Memory B cell (primary cell): Measurements from ENCODE around the gene TMEM134.
"Not testable (repeated sequence)": the region's sequence is repeated elsewhere in the genome, so short reads cannot be mapped to it uniquely, and the experiment has no call there.

ENCODE experiments used
- ATAC-seq: fragments of 150-1000 bp; cut with Tn5 transposase; 2 replicates; pipeline ENCODE4 v1.10.0; 2021; ENCODE audit warnings: low read depth, mild to moderate bottlenecking, moderate library complexity
- DNase-seq, 2 donors: peaks; one replicate each; pipeline ENCODE4 v3.0.0; 2022; ENCODE audit warnings: low spot score in 2 of 2
- H3K27ac Mint-ChIP-seq: one replicate; pipeline ENCODE4 v1.8.0; 2022; ENCODE audit warnings: mild to moderate bottlenecking, moderate library complexity, mixed read lengths
- H3K27me3 Mint-ChIP-seq: one replicate; pipeline ENCODE4 v1.8.0; 2022; ENCODE audit warnings: mixed read lengths
- H3K36me3 Mint-ChIP-seq: one replicate; pipeline ENCODE4 v1.8.0; 2022; ENCODE audit warnings: mild to moderate bottlenecking, mixed read lengths
- H3K4me1 Mint-ChIP-seq: one replicate; pipeline ENCODE4 v1.8.0; 2022; ENCODE audit warnings: mixed read lengths
- H3K4me3 Mint-ChIP-seq: one replicate; pipeline ENCODE4 v1.8.0; 2022; ENCODE audit warnings: mild to moderate bottlenecking, moderate library complexity, mixed read lengths
- H3K9me3 Mint-ChIP-seq: one replicate; pipeline ENCODE4 v1.8.0; 2022; ENCODE audit warnings: mixed read lengths

TMEM134 gene

DNA sequence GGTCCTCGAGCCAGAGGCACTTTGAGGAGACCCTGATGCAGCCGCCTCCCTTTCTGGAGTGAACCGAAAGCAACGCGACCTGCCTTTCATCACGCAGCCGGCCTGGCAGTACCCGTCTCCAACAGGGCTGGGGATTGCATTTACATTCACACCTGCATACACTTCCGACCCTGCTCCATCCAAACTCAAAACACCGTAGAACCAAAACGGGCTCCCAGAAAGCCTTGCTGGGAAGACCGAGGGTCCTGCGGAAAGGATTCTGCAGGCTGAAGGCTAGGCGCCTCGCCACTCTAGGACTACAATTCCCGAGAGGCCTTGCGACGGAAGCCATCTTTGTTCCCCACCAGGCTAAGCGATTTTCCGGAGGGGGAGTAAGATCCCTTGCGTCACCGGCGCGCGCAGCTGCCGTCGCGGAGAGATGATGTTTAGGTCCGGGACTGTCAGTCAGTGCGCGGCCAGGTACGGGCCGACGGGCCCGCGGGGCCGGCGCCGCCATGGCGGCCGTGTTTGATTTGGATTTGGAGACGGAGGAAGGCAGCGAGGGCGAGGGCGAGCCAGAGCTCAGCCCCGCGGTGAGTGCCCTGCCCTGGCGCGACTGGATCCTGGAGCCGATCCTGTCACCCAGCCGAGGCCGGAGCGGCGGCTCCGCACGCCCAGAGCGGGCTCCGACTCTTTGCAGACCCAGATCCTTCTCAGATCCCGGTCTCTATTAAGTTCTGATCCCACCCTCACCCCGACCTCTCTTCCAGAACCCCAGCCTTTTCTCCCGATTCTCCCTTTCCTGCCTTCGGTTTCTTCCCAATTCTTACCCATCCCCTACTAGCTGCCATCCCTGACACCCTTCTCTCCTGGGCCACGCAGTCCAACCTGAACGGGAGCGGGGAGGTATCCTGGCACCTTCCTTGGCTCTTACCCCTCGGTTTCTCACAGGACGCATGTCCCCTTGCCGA, 40.7 kb downstream of the TMEM134 start, which contains the start of gene RPS6KB2:
RPS6KB2 (plus strand) TSS at position 443 of the 950 bp plus-strand sequence; CDS start at position 495, 52 bp downstream.
- Mint-ChIP-seq H3K36me3 (peaks cover 7% of the 10 kb centered on the region), H3K4me1 (peaks cover 21% of the 10 kb centered on the region)

DNA sequence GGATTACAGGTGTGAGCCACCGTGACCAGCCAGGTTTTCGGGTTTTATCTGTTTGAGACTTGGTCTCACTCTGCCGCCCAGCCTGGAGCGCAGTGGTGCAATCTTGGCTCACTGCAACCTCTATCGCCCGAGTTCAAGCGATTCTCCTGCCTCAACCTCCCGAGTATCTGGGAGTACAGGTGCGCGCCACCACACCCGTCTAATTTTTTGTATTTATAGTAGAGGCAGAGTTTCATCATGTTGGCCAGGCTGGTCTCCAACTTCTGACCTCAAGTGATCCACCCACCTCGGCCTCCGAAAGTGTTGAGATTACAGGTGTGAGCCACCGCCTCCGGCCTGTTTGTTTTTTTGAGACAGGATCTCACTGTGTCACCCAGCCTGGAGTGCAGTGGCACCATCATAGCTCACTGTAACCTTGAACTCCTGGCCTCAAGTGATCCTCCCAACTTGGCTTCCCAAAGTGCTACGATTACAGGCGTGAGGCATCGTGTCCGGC, 41.6 kb downstream of the TMEM134 start:
- not testable (repeated sequence) for DNase-seq, H3K27ac Mint-ChIP-seq, H3K9me3 Mint-ChIP-seq, ATAC-seq, H3K27me3 Mint-ChIP-seq, H3K36me3 Mint-ChIP-seq
- H3K4me1 Mint-ChIP-seq, result peaks cover 22% of the 10 kb centered on the region
- H3K4me3 Mint-ChIP-seq, result peak overlapping the region; percentile 97

More for the DNA sequence above, 40.7 kb downstream of the TMEM134 start, which contains the start of gene RPS6KB2:
- Mint-ChIP-seq H3K9me3 (no peaks in the 10 kb centered on the region), H3K27ac (peak within 1 kb of the TSS; percentile 95), H3K27me3 (no peaks in the 10 kb centered on the region), H3K4me3 (peak within 1 kb of the TSS; percentile 97)
- peak; percentile 98 to 100 for DNase-seq
- peak; percentile 91 for ATAC-seq

DNA sequence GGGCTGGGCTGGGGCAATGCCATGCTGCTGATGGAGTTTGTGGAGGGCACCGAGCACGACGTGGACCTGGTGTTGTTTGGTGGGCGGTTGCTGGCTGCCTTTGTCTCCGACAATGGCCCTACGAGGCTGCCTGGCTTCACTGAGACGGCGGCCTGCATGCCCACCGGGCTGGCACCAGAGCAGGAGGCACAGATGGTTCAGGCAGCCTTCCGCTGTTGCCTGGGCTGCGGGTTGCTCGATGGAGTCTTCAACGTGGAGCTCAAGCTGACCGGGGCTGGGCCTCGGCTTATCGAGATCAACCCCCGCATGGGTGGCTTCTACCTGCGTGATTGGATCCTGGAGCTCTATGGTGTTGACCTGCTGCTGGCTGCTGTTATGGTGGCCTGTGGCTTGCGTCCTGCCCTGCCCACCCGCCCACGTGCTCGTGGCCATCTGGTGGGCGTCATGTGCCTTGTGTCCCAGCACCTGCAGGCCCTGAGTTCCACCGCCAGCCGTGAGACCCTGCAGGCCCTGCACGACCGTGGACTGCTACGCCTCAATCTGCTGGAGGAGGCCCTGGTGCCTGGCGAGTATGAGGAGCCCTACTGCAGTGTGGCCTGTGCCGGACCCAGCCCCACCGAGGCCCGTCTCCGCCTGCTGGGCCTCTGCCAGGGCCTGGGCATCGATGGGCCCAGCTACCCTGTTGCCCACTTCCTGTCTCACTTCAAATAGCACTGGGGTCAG, 45.0 kb downstream of the TMEM134 start:
- Mint-ChIP-seq H3K27ac (no peak overlapping the region), H3K36me3 (peaks cover 1% of the 10 kb centered on the region), H3K4me3 (no peak overlapping the region), H3K27me3 (no peaks in the 10 kb centered on the region), H3K4me1 (peaks cover 27% of the 10 kb centered on the region), H3K9me3 (no peaks in the 10 kb centered on the region)
- ATAC-seq (no peak), DNase-seq (no peak)

DNA sequence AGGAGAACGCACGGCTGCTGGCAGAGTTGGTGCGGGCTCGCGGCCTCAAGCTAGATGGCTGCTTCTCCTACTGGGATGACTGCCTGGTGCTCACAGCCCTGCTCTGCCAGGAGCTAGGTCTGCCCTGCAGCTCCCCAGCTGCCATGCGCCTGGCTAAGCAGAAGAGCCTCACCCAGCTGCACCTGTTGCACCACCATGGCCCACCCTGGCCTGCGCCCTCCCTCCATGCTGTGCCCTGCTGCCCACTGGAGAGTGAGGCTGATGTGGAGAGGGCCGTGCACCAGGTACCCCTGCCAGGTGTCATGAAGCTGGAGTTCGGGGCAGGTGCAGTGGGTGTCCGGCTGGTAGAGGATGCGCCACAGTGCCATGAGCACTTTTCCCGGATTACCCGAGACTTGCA, 45.6 kb downstream of the TMEM134 start:
- H3K4me1 Mint-ChIP-seq, result peaks cover 23% of the 10 kb centered on the region
- no peak for DNase-seq
- peaks cover 1% of the 10 kb centered on the region for H3K36me3 Mint-ChIP-seq
- H3K4me3 Mint-ChIP-seq, result no peak overlapping the region
- H3K9me3 Mint-ChIP-seq, result no peaks in the 10 kb centered on the region
- no peaks in the 10 kb centered on the region for H3K27me3 Mint-ChIP-seq
- no peak for ATAC-seq
- H3K27ac Mint-ChIP-seq, result no peak overlapping the region

DNA sequence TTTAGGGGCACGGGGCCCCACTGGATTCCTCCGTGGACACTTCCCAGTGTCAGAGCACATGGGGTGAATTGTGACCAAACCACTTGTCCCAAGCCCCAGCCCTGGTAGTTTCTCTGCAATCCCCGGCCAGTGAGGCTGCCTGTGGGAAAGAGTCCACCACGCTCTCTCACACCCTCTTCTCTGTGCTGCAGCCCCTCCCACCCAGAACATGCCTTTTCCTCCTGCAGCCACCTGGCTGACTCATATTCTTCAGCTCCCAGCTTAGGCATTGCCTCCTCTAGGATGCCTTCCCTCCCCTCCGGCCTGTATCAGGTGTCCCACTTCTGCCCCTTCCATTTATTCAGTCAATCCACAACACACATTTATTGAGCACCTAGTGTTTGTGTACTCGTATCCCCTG, 46.2 kb downstream of the TMEM134 start:
- H3K9me3 Mint-ChIP-seq, result no peaks in the 10 kb centered on the region
- H3K27me3 Mint-ChIP-seq, result no peaks in the 10 kb centered on the region
- DNase-seq, result no peak
- ATAC-seq, result no peak
- peak overlapping the region; percentile 33 for H3K4me3 Mint-ChIP-seq
- peaks cover 27% of the 10 kb centered on the region for H3K4me1 Mint-ChIP-seq
- peaks cover 1% of the 10 kb centered on the region for H3K36me3 Mint-ChIP-seq
- H3K27ac Mint-ChIP-seq, result no peak overlapping the region

DNA sequence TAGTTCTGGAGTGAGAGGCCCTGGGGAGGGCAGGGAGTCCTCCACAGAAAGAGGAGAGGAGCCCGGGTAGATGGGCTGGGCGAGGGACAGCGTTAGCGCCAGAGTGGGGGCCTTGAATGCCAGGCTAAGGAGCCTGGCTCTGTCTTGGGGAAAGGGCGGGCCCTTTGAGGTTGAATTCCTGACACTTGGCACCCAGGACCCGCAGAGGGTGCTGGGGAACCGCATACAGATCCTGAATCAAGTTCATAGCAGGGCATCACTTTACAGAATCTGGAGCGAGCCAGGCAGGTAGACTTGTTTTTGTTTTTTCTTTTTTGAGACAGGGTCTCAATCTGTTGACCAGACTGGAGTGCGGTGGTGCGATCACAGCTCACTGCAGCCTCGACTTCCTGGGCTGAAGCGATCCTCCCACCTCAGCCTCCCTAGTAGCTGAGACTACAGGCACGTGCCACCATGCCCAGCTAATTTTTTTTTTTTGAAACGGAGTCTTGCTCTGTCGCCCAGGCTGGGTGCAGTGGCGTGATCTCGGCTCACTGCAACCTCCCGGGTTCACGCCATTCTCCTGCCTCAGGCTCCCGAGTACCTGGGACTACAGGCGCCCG, 47.5 kb downstream of the TMEM134 start:
- Mint-ChIP-seq H3K4me3 (peak overlapping the region; percentile 87), H3K36me3 (peaks cover 1% of the 10 kb centered on the region), H3K4me1 (peaks cover 38% of the 10 kb centered on the region)

DNA sequence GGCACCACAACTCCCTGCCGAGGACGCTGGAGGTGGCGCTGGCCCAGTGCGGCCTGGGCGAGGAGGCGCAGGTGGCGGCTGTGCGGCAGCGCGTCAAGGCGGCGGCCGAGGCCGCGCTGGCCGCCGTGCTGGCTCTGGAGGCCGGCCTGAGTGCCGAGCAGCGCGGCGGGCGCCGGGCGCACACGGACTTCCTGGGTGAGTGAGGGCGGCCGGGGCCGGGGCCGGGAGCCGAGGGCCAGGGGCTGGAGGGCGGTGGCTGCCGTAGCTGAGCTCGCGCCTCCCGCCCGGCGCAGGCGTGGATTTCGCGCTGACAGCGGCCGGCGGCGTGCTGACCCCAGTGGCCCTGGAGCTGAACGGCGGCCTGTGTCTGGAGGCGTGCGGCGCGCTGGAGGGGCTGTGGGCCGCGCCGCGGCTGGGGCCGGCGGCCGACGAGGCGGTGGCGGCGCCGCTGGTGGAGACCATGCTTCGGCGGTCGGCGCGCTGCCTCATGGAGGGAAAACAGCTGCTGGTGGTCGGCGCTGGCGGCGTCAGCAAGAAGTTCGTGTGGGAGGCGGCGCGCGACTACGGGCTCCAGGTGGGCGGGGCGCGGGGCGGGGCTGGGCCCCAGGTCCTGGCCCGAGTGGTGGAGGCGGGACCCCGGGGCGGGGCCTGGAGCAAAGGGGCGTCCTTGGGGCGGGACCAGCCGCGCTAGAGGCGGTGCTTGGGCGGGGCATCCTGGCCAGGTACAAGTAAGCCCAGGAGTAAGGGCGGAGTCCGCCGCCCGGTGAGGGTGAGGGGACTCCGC, 48.2 kb downstream of the TMEM134 start:
- H3K27me3 Mint-ChIP-seq, result no peaks in the 10 kb centered on the region
- peaks cover 1% of the 10 kb centered on the region for H3K36me3 Mint-ChIP-seq
- H3K9me3 Mint-ChIP-seq, result no peaks in the 10 kb centered on the region
- H3K4me3 Mint-ChIP-seq, result peak overlapping the region; percentile 87
- peaks cover 45% of the 10 kb centered on the region for H3K4me1 Mint-ChIP-seq
- DNase-seq (peak; percentile 98 to 99), ATAC-seq (peak; percentile 80)
- peak overlapping the region; percentile 78 for H3K27ac Mint-ChIP-seq

More for the DNA sequence above, 47.5 kb downstream of the TMEM134 start:
- H3K27me3 Mint-ChIP-seq, result no peaks in the 10 kb centered on the region
- DNase-seq (no peak), ATAC-seq (no peak)
- H3K27ac Mint-ChIP-seq, result peak overlapping the region; percentile 65
- H3K9me3 Mint-ChIP-seq, result no peaks in the 10 kb centered on the region

DNA sequence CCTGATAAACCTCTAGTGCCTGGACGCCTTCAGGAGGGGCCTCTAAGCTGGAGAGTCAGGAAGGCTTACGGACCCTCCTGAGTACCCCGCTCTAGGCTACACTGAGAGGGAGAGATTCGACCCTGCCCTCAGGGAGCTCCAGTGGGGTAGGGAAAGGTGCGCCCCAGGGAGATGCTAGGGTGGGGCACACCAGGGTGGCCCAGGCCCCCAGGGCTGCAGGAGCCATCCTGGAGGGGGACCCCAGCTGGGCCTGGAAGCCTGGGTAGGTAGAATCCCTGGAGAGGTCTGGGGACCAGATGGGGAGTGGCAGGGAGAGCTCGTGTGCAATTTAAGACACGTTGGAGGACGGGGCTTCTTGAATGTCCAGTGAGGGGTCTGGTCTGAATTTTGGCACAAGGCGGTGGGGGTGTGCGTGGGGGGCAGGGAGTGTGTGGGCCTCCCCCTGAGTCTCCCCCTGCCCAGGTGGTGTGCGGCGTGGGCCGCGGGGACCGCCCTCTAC, 48.9 kb downstream of the TMEM134 start:
- peak overlapping the region; percentile 87 for H3K4me3 Mint-ChIP-seq
- H3K9me3 Mint-ChIP-seq, result no peaks in the 10 kb centered on the region
- no peak for ATAC-seq
- H3K36me3 Mint-ChIP-seq, result peaks cover 1% of the 10 kb centered on the region
- H3K27ac Mint-ChIP-seq, result peak overlapping the region; percentile 78
- peaks cover 46% of the 10 kb centered on the region for H3K4me1 Mint-ChIP-seq
- H3K27me3 Mint-ChIP-seq, result no peaks in the 10 kb centered on the region
- no peak for DNase-seq

DNA sequence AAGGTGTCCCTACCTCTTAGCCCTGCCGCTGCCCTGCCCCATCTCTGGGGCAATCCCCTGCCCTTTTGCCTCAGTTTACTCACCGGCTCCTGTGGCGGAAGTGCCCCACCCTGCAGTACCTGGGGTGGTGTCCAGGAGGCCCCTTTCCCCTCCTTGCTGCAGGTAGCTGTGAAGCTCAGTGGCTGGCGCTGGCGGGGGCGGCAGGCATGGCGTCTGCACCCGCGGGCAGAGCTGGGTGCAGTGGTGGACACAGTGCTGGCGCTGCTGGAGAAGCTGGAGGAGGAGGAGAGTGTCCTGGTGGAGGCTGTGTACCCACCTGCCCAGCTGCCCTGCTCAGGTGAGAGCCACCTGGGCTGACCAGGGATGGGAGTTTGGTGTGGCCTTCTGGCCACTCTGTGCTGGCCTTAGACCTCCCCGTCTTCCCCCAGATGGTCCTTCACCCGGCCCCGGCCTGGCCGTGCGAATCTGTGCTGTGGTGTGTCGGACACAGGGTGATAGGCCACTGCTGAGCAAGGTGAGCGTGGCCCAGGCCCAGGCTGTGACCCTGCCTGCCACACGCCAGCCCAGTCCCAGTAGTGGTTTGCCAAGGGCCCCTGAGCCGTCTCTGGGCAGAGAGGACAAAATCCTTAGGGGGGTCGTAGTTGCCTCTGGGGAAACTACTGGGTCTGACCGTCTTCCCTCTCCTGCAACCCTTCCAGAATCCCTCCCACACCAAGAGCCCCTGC, 49.6 kb downstream of the TMEM134 start:
- no peak for DNase-seq
- peak overlapping the region; percentile 87 for H3K4me3 Mint-ChIP-seq
- peaks cover 44% of the 10 kb centered on the region for H3K4me1 Mint-ChIP-seq
- no peaks in the 10 kb centered on the region for H3K9me3 Mint-ChIP-seq
- peak overlapping the region; percentile 78 for H3K27ac Mint-ChIP-seq
- H3K36me3 Mint-ChIP-seq, result no peaks in the 10 kb centered on the region
- ATAC-seq, result no peak
- H3K27me3 Mint-ChIP-seq, result no peaks in the 10 kb centered on the region

DNA sequence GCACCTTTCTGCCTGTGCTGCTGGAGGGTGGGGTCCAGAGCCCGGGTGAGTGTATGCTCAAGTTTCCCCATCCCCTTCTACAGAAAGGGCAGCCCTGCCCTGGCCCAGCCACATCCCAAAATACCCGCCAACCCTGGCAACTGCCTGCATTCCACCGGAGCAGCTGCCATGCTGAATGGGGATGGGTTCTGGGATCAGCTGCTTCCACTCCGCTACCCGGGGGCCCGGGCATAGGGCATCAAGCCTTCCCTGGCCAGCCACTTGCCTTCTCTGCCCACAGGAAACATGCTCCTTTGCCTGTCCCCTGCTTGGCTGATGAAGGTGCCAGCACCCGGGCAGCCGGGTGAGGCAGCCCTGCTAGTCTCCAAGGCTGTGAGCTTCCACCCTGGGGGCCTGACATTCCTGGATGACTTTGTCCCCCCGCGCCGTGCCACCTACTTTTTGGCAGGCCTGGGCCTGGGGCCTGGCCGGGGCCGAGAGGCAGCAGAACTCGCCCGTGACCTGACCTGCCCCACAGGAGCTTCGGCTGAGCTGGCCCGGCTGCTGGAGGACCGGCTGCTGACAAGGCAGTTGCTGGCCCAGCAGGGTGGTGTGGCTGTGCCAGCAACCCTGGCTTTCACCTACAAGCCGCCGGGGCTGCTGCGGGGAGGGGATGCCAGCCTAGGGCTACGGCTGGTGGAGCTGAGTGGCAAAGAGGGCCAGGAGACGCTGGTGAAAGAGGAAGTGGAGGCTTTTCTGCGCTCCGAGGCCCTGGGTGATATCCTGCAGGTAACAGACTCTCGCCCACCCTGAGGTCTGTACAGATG, 50.4 kb downstream of the TMEM134 start:
- Mint-ChIP-seq H3K36me3 (no peaks in the 10 kb centered on the region), H3K4me3 (peak overlapping the region; percentile 87), H3K27me3 (no peaks in the 10 kb centered on the region), H3K9me3 (no peaks in the 10 kb centered on the region), H3K27ac (peak overlapping the region; percentile 78), H3K4me1 (peaks cover 43% of the 10 kb centered on the region)
- ATAC-seq (peak; percentile 58), DNase-seq (peak; percentile 70 to 74)

DNA sequence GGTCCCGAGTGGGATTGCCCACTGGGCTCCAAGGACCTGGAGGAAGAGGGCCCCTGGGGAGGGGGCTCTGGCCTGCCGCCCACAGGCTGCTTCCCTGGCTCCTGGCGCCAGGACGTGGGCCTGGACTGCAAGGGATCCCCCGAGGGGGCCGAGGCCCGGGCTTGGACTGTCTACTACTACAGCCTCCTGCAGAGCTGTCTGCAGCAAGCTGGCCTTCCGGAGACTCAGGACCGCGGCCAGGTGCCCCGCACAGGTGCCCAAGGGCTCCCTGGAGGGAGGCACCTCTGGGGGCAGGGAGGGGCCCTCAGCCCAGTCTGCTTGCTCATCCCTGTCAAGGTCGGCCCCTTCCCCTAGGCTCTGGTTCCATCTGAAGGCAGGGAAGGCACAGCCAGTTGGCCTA, 51.6 kb downstream of the TMEM134 start:
- Mint-ChIP-seq H3K27me3 (no peaks in the 10 kb centered on the region), H3K36me3 (no peaks in the 10 kb centered on the region), H3K27ac (peak overlapping the region; percentile 78), H3K4me1 (peaks cover 49% of the 10 kb centered on the region), H3K4me3 (peak overlapping the region; percentile 87), H3K9me3 (no peaks in the 10 kb centered on the region)
- DNase-seq, result no peak
- no peak for ATAC-seq
